HTR-8/SVneo (cell line): Measurements from ENCODE around the gene OR51I2.

Source experiments
- DNase-seq: peaks from one replicate; pipeline ENCODE4 v3.0.0; 2011; ENCODE audit warnings: low spot score, mixed read lengths; ENCODE audit not compliant: insufficient read length
- FAIRE-seq: peaks from 2 replicates; lab custom pipeline; 2011; peaks lifted over from hg19 to GRCh38; lab: Jason Lieb, UNC

Gene OR51I2

GRCh38 chr11:5449023-5449422 is at the start of gene OR51I2:
Gene OR51I2, plus strand, starts transcription at chr11:5449323. Its CDS starts 4,166 bp downstream, at chr11:5453489.
- FAIRE-seq (no peak), DNase-seq (no peak)

GRCh38 chr11:5405173-5405572 is 44.0 kb upstream of the OR51I2 start:
- DNase-seq: no peak
- FAIRE-seq: no peak

- FAIRE-seq (no peak), DNase-seq (no peak)
Observed at GRCh38 chr11:5420993-5421392, 28.1 kb upstream of the OR51I2 start.

- FAIRE-seq (no peak), DNase-seq (no peak)
Observed at GRCh38 chr11:5421811-5422210, 27.3 kb upstream of the OR51I2 start, which contains the start of gene OR51Q1. Gene OR51Q1, plus strand, starts transcription at chr11:5422111. Its CDS starts 90 bp downstream, at chr11:5422201.

GRCh38 chr11:5423131-5423530 is 26.0 kb upstream of the OR51I2 start:
- no peak for DNase-seq
- FAIRE-seq: no peak

GRCh38 chr11:5441414-5441813 is 7.7 kb upstream of the OR51I2 start, which contains the start of gene OR51I1:
Gene OR51I1, minus strand, starts transcription at chr11:5441514. Its CDS starts 0 bp downstream, at chr11:5441514.
- DNase-seq: no peak
- FAIRE-seq: no peak

GRCh38 chr11:5443835-5444393 is 5.2 kb upstream of the OR51I2 start:
- DNase-seq: no peak
- no peak for FAIRE-seq

GRCh38 chr11:5449432-5449831 is 309 bp downstream of the OR51I2 start:
- FAIRE-seq (no peak), DNase-seq (no peak)

- DNase-seq: no peak
Observed at GRCh38 chr11:5460983-5461621, 12.0 kb downstream of the OR51I2 start.

GRCh38 chr11:5467527-5467926 is 18.4 kb downstream of the OR51I2 start:
- DNase-seq (no peak), FAIRE-seq (no peak)

More at GRCh38 chr11:5460983-5461621, 12.0 kb downstream of the OR51I2 start:
- no peak for FAIRE-seq

- no peak for DNase-seq
- FAIRE-seq: no peak
Observed at GRCh38 chr11:5473921-5474320, 24.8 kb downstream of the OR51I2 start.

- FAIRE-seq (no peak), DNase-seq (peak; percentile 39)
Observed at GRCh38 chr11:5476186-5476819, 27.2 kb downstream of the OR51I2 start.

- DNase-seq (no peak), FAIRE-seq (no peak)
Observed at GRCh38 chr11:5486003-5486402, 36.9 kb downstream of the OR51I2 start.

GRCh38 chr11:5486421-5486820 is 37.3 kb downstream of the OR51I2 start:
- FAIRE-seq (no peak), DNase-seq (no peak)

- no peak for FAIRE-seq
- no peak for DNase-seq
Observed at GRCh38 chr11:5488385-5488784, 39.3 kb downstream of the OR51I2 start, which contains the start of gene OR52D1. Gene OR52D1, plus strand, starts transcription at chr11:5488685. Its CDS starts 22 bp downstream, at chr11:5488707.

- DNase-seq (no peak), FAIRE-seq (peak; percentile 36)
Observed at GRCh38 chr11:5488798-5489399, 39.8 kb downstream of the OR51I2 start.

- FAIRE-seq (no peak), DNase-seq (no peak)
Observed at GRCh38 chr11:5489576-5490357, 40.6 kb downstream of the OR51I2 start.

- no peak for FAIRE-seq
- no peak for DNase-seq
Observed at GRCh38 chr11:5499671-5500070, 50.5 kb downstream of the OR51I2 start.

- no peak for FAIRE-seq
- DNase-seq: no peak
Observed at GRCh38 chr11:5500393-5500801, 51.3 kb downstream of the OR51I2 start.

- DNase-seq (no peak), FAIRE-seq (no peak)
Observed at GRCh38 chr11:5504403-5504921, 55.3 kb downstream of the OR51I2 start.
